HepG2 (cell line): ENCODE results near the gene CCDC8. TPM values are rescaled to one million over a fixed set of nuclear protein-coding genes. Genes with fewer than 3 reads are reported as not detected.

Source experiments
- ATAC-seq: fragments of 200-7000 bp; cut with Tn5 transposase; 3 replicates; pipeline ENCODE4 v1.9.1; 2020; ENCODE audit warnings: mild to moderate bottlenecking, moderate library complexity
- BruUV-seq: library from RNA; stranded (reverse); fragments of 400-500 nt; replicated peaks from 2 replicates; lab custom pipeline; 2021; lab: Mats Ljungman, UMichigan
- CTCF ChIA-PET: fragments of 300-600 bp; formaldehyde crosslinking; extraction: SDS; loops from one replicate; lab custom pipeline; 2021; ENCODE audit warnings: low total read pairs, inconsistent platforms, low intra/inter-chr PET ratio; lab: Yijun Ruan, JAX
- POLR2A ChIA-PET: fragments of 350-600 bp; sonication (Branson Sonifier 250); formaldehyde crosslinking; loops from one replicate; lab custom pipeline; 2020; ENCODE audit warnings: antibody characterized with exemption, inconsistent platforms; lab: Yijun Ruan, JAX
- DNase-seq: peaks from one replicate; pipeline ENCODE4 v3.0.0-alpha.2; 2015; ENCODE audit warnings: low spot score
- FAIRE-seq: peaks from 3 replicates; lab custom pipeline; 2011; peaks lifted over from hg19 to GRCh38; lab: Jason Lieb, UNC
- H2AFZ ChIP-seq: one replicate; pipeline ENCODE4 v1.6.1; 2011; ENCODE audit warnings: low read length, inconsistent platforms
- H3K27ac ChIP-seq: fragments of 300-600 bp; 3 replicates; pipeline ENCODE4 v1.8.0; 2011; ENCODE audit warnings: mixed run types, mild to moderate bottlenecking, mixed read lengths, low read length, inconsistent platforms; ENCODE audit not compliant: insufficient read depth; ENCODE audit errors: extremely low read length
- H3K27me3 ChIP-seq, 2 experiments: fragments of 200-600 bp in 1 of 2; 2 replicates in 1 of 2; 3 replicates in 1 of 2; pipeline versions ENCODE4 v1.6.0 to v1.8.0; 2011; ENCODE audit warnings: low read length in 2 of 2, mild to moderate bottlenecking in 2 of 2, moderate library complexity in 2 of 2, inconsistent platforms in 1 of 2; ENCODE audit not compliant: insufficient read depth in 2 of 2, control insufficient read depth in 1 of 2
- H3K36me3 ChIP-seq, 2 experiments: fragments of 200-600 bp in 1 of 2; replicated peaks in 1 of 2; 2 replicates in 1 of 2; 3 replicates in 1 of 2; pipeline versions ENCODE4 v1.5.1 to v1.8.0; 2011; ENCODE audit warnings: low read length in 2 of 2, inconsistent platforms in 1 of 2; ENCODE audit not compliant: insufficient read depth in 2 of 2, control insufficient read depth in 1 of 2
- H3K4me1 ChIP-seq: 2 replicates; pipeline ENCODE4 v1.5.1; 2012; ENCODE audit warnings: low read length, inconsistent platforms; ENCODE audit not compliant: insufficient read depth
- H3K4me2 ChIP-seq: 2 replicates; pipeline ENCODE4 v1.6.0; 2011; ENCODE audit warnings: low read depth, low read length, inconsistent platforms
- H3K4me3 ChIP-seq, 3 experiments: fragments of 200-600 bp in 1 of 3; sonication (generic), shearing (Covaris generic) in 1 of 3; replicated peaks in 1 of 3; 2 replicates each; pipeline ENCODE4 v1.5.1; 2011 to 2016; ENCODE audit warnings: low read length in 3 of 3, inconsistent platforms in 2 of 3, low read depth in 2 of 3, mild to moderate bottlenecking in 2 of 3, control low read depth in 1 of 3, mixed read lengths in 1 of 3; ENCODE audit not compliant: insufficient read depth in 1 of 3
- H3K79me2 ChIP-seq: one replicate; pipeline ENCODE4 v1.6.1; 2011; ENCODE audit warnings: low read length, inconsistent platforms; ENCODE audit not compliant: insufficient read depth
- H3K9ac ChIP-seq: 2 replicates; pipeline ENCODE4 v1.6.0; 2011; ENCODE audit warnings: mild to moderate bottlenecking, low read depth, low read length, inconsistent platforms; ENCODE audit not compliant: insufficient read depth
- H3K9me3 ChIP-seq: 2 replicates; pipeline ENCODE4 v1.5.1; 2012; ENCODE audit warnings: mild to moderate bottlenecking, low read length
- H4K20me1 ChIP-seq: 2 replicates; pipeline ENCODE4 v1.6.0; 2011; ENCODE audit warnings: inconsistent platforms, mild to moderate bottlenecking, low read length, moderate library complexity; ENCODE audit not compliant: insufficient read depth
- ASH2L ChIP-seq: fragments of 300-600, 200-600 bp; sonication (generic); IDR thresholded peaks from 2 replicates; pipeline ENCODE4 v1.7.0; 2017; ENCODE audit warnings: low read depth, mild to moderate bottlenecking, moderate library complexity, mixed read lengths, low read length; ENCODE audit not compliant: insufficient read length
- HES4 ChIP-seq: sonication (generic); formaldehyde crosslinking; IDR thresholded peaks from 2 replicates; pipeline ENCODE4 v1.9.0; 2021; ENCODE audit warnings: mild to moderate bottlenecking, missing genetic modification reagents, borderline replicate concordance
- POLR2A ChIP-seq, 2 experiments: IDR thresholded peaks; 2 replicates each; pipeline ENCODE4 v1.6.1; 2011; ENCODE audit warnings: low read depth in 2 of 2, low read length in 2 of 2, mild to moderate bottlenecking in 1 of 2, moderate library complexity in 1 of 2; ENCODE audit not compliant: insufficient read depth in 1 of 2
- WGBS: methylation state at CpG from one replicate; pipeline ENCODE4 v1.1.6; 2017; ENCODE audit warnings: low lambda C conversion rate; 5-methylcytosine and 5-hydroxymethylcytosine counted together
- in situ Hi-C: cut with HindIII; loops from 2 replicates; pipeline ENCODE4 v1.10.0; 2017; ENCODE audit warnings: low pct_unique_long_range_greater_than_20kb; ENCODE audit not compliant: extremely low pct_ligation_motif_present
- intact Hi-C: fragments of 100-400 bp; cut with micrococcal nuclease; formaldehyde crosslinking; loops from one replicate; pipeline ENCODE4 v1.10.0; 2022; ENCODE audit not compliant: unreplicated experiment
- polyA plus RNA-seq, 8 experiments: library from polyadenylated mRNA; depleted of rRNA in 3 of 8; stranded (reverse) in 7 of 8; unstranded in 1 of 8; fragments of >200 nt; fragmentation: Illumina TruSeq in 4 of 8; extraction: Trizol in 4 of 8; gene quantifications; 2 replicates each; pipeline versions ENCODE4 v1.2.1 to v1.2.3, GENCODE V29; 2011 to 2016; ENCODE audit warnings: low read depth in 4 of 8, missing spikeins in 1 of 8, mixed read lengths in 1 of 8; ENCODE audit not compliant: insufficient read depth in 1 of 8
- total RNA-seq, 5 experiments: library from RNA; depleted of rRNA; stranded (reverse); fragments of >200 nt; fragmentation: Illumina TruSeq; extraction: Trizol; gene quantifications; 2 replicates each; pipeline ENCODE4 v1.2.3, GENCODE V29; 2016; ENCODE audit warnings: low read depth in 1 of 5
- TF ChIP-seq, protein P1 (sequence below): IDR thresholded peaks from 2 replicates; pipeline ENCODE4 v1.6.1; 2016
- TF ChIP-seq, protein P2 (sequence below): sonication (generic); formaldehyde crosslinking; IDR thresholded peaks from 2 replicates; pipeline ENCODE4; 2020; ENCODE audit warnings: missing genetic modification reagents, mild to moderate bottlenecking, borderline replicate concordance
- TF ChIP-seq, protein P3 (sequence below): sonication (generic); formaldehyde crosslinking; IDR thresholded peaks from 2 replicates; pipeline ENCODE4 v1.8.0; 2022; ENCODE audit warnings: mild to moderate bottlenecking, missing genetic modification reagents, borderline replicate concordance
- TF ChIP-seq, protein P4 (sequence below): sonication (generic); formaldehyde crosslinking; conservative IDR thresholded peaks from 2 replicates; pipeline ENCODE4 v1.4.0; 2020; ENCODE audit warnings: missing genetic modification reagents

Gene CCDC8
- total and polyA plus RNA-seq, 2 of the 13 experiments (the other 11 are each of a cell fraction or from before 2014, with no cell fraction given): 0.04 TPM; not detected in 1

DNA sequence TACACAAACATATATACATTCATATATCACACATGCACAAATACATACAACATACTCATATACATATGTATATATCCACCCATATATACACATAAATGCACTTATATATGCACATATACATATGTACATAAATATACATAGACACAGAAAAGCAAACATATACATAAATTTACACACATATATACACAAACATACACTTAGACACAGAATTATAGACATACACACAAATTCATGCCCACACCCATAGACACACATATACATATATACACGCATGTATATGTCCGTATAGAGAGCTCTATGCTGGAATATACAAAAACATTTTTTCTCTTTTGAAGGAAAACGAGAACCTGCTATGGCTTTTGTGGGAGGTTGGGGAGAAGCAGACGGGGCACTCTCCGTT lies 37.4 kb upstream of the CCDC8 start:
- Histone ChIP-seq H3K9ac (no peak overlapping the region), H3K36me3 (no peaks in the 10 kb centered on the region), H4K20me1 (no peaks in the 10 kb centered on the region), H3K4me1 (no peaks in the 10 kb centered on the region)
- WGBS: 47% methylated on average over 5 of the region's 5 CpGs
- CTCF ChIA-PET: no interaction called here
- intact Hi-C loops: no loop called here
- TF ChIP-seq, protein P1, sequence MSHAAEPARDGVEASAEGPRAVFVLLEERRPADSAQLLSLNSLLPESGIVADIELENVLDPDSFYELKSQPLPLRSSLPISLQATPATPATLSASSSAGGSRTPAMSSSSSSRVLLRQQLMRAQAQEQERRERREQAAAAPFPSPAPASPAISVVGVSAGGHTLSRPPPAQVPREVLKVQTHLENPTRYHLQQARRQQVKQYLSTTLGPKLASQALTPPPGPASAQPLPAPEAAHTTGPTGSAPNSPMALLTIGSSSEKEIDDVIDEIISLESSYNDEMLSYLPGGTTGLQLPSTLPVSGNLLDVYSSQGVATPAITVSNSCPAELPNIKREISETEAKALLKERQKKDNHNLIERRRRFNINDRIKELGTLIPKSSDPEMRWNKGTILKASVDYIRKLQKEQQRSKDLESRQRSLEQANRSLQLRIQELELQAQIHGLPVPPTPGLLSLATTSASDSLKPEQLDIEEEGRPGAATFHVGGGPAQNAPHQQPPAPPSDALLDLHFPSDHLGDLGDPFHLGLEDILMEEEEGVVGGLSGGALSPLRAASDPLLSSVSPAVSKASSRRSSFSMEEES (CRISPR knock-in tag): no peak
- TF ChIP-seq, protein P2, sequence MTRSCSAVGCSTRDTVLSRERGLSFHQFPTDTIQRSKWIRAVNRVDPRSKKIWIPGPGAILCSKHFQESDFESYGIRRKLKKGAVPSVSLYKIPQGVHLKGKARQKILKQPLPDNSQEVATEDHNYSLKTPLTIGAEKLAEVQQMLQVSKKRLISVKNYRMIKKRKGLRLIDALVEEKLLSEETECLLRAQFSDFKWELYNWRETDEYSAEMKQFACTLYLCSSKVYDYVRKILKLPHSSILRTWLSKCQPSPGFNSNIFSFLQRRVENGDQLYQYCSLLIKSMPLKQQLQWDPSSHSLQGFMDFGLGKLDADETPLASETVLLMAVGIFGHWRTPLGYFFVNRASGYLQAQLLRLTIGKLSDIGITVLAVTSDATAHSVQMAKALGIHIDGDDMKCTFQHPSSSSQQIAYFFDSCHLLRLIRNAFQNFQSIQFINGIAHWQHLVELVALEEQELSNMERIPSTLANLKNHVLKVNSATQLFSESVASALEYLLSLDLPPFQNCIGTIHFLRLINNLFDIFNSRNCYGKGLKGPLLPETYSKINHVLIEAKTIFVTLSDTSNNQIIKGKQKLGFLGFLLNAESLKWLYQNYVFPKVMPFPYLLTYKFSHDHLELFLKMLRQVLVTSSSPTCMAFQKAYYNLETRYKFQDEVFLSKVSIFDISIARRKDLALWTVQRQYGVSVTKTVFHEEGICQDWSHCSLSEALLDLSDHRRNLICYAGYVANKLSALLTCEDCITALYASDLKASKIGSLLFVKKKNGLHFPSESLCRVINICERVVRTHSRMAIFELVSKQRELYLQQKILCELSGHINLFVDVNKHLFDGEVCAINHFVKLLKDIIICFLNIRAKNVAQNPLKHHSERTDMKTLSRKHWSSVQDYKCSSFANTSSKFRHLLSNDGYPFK (CRISPR knock-in tag): no peak
- TF ChIP-seq, protein P3, sequence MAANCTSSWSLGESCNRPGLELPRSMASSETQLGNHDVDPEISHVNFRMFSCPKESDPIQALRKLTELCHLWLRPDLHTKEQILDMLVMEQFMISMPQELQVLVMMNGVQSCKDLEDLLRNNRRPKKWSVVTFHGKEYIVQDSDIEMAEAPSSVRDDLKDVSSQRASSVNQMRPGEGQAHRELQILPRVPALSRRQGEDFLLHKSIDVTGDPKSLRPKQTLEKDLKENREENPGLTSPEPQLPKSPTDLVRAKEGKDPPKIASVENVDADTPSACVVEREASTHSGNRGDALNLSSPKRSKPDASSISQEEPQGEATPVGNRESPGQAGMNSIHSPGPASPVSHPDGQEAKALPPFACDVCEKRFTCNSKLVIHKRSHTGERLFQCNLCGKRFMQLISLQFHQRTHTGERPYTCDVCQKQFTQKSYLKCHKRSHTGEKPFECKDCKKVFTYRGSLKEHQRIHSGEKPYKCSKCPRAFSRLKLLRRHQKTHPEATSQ (CRISPR knock-in tag): no peak
- TF ChIP-seq HES4 (CRISPR knock-in tag) (no peak), POLR2A (IDR thresholded peaks at IDR 0.05; ENCODE audit: insufficient read depth in 1 of 2, low read depth in 2 of 2, low read length in 2 of 2) (no peak), ASH2L (no peak)
- TF ChIP-seq, protein P4, sequence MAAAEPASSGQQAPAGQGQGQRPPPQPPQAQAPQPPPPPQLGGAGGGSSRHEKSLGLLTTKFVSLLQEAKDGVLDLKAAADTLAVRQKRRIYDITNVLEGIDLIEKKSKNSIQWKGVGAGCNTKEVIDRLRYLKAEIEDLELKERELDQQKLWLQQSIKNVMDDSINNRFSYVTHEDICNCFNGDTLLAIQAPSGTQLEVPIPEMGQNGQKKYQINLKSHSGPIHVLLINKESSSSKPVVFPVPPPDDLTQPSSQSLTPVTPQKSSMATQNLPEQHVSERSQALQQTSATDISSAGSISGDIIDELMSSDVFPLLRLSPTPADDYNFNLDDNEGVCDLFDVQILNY (CRISPR knock-in tag): no peak
- TF ChIP-seq, all 625 proteins: peak for 0
- Histone ChIP-seq H3K9me3 (no peaks in the 10 kb centered on the region), H3K4me2 (no peak overlapping the region), H3K79me2 (no peaks in the 10 kb centered on the region), H2AFZ (no peak overlapping the region), H3K4me3 (no peak overlapping the region), H3K27me3 (no peaks in the 10 kb centered on the region), H3K27ac (no peak overlapping the region)
- FAIRE-seq (no peak), ATAC-seq (no peak), DNase-seq (no peak)
- in situ Hi-C loops: no loop called here
- BruUV-seq: no TSS peak
- POLR2A ChIA-PET: no interaction called here
